ENCODE measurements around the gene CDH6.

CDH6 gene

GRCh38 chr5:31193591-31194467 lies at the start of gene CDH6:
Gene CDH6 (plus strand): TSS chr5:31193686. CDS start chr5:31267474, 73,788 bp downstream.
- DNase-seq (ENCODE audit: low read depth in 2 of 2) = no peak

DNA sequence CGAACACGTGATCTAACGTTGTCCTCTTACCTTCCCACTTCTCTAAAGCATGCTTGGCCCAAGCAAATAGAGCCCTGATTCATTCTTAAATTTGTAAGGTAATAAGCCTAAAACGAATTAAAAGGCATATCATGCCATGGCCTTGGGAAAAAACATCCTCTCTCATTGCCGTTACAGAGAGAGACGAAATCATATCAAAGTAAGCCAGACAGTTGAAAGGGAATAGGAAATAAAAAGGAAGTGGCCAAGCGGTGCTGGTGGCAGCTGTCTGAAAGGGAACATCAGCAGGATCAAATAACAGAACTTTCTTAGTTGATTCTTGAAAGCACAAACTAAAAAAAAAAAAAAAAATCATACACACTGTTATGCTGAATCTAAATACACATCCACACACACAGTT lies 49.1 kb upstream of the CDH6 start:
- no peak for DNase-seq (ENCODE audit: low read depth in 2 of 2)

DNA sequence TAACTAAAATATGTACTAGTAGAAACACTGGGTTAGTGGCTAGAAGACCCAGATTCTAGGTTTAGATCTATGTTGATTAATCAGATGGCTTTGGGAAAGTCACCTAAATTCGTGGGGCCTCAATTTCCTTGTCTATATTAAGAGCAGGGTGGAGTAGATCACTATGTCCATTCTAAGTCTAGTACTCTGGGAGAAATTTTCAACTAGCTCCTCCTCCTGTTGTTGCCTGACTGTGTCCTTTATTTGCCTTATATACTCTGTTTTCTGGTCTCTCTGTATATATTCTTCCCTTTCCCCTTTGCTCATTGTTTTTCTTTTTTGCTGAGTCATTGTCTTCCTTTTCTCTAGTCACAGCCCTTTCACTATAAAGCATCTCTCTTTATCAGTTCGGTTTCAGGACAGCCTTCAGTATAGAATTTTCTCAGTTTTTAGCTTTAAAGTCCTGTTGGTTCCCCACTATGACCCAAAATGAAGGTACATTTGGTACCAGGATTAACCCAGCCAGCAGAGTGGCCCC lies 44.5 kb upstream of the CDH6 start:
- no peak for DNase-seq (ENCODE audit: low read depth in 2 of 2)

DNA sequence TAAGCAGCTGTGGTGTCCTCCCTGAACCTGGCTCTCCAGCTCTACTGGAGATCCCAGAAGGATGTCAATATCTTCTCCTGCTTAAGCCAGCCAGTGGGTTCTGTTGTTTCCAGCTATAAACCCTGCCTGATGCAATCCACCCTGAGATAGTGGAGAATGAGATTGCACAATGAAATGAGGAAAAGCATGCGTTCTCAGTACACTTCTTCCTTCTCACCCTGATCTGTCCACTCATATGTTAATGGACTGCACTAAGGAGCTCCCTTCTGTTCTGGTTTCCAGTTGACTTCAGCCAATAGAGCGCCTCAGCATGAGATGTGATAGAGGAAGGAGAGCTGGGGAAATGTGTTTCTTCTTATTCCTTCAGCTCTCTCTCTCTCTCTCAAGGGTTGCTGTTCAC lies 40.0 kb upstream of the CDH6 start:
- DNase-seq (ENCODE audit: low read depth in 2 of 2) = no peak

DNA sequence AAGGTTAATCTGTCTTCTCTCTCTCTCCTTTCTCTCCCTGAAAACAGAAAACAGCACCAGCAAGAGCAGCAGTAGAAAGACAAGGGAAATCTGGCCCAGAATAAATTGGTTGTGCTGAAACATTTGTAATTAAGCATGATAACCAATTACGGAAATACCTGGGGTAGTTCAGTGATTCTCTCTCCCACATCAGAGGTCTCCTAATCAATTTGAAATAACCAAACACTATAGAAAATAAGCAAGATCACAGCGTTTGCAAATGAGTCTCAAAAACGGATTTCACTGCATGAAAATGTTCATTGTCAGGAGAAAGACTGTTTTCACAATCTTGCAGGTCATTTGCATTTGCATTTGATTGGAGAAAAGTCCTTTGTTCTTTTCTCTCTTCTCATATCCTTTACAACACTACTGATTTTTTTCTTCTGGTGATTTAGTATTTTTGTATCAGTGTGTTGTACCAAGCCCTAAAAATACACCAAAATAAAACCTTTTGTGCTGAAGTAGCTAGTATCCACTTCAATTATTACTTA lies 36.8 kb upstream of the CDH6 start:
- DNase-seq (ENCODE audit: low read depth in 2 of 2) = no peak

DNA sequence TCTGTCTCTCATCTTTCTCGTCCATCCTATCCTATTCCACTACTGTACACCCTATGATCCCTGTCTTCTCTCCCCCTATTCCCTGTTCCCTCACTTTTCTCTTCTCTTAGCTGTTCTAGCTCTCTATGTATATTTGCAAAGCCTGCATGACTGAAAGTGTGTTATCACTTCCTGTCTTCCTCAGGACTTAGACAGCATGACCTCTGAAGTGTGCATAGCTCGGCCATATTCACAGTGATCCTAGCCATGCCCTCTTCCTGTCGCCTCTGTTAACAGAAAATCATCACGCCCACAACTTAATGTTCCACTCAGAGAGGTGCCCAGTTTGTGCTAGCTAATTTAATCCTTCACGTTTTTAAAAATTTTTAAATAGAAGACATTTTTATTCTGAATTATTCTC lies 35.8 kb upstream of the CDH6 start:
- no peak for DNase-seq (ENCODE audit: low read depth in 2 of 2)

GRCh38 chr5:31158686-31159085 lies 34.8 kb upstream of the CDH6 start:
- no peak for DNase-seq (ENCODE audit: low read depth in 2 of 2)

DNA sequence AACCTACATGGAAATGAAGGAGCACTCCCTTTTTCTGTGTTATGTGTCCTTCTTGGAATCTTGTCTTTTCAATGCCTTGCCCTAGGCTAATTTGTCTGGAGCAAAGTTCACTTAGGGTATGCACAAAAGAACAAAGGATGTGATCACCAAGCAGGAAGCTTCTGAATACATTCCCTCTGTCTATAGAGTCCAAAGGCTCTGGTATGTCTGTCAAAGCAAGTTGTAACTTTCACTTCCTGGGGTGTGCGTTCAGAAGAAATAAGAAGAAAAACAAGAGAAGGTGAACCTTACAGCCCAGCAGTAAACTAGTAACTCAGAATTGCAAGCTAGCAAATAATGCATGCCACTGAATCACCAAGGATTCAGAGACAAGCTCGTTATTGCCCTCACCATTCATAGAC lies 31.7 kb upstream of the CDH6 start:
- no peak for DNase-seq (ENCODE audit: low read depth in 2 of 2)

GRCh38 chr5:31165729-31166128 lies 27.8 kb upstream of the CDH6 start:
- no peak for DNase-seq (ENCODE audit: low read depth in 2 of 2)

DNA sequence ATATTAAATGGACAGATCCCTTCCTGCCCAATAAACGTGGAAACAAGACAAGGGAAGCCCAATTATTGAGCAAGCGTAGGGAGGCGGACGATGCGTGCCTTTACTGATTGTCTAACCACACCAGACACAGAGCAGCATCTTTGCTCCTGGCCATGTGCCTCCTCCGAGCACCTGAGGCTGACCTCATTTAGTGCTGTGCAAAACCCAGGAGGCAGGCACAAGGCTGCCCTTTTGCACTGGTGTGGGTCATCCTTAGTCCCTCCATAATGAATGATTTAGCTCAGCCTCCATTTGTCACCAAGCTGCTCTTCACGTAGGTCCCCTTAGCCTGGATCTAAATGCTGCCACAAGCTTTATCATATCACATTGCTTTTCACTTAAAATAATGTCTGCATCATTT lies 24.1 kb upstream of the CDH6 start:
- no peak for DNase-seq (ENCODE audit: low read depth in 2 of 2)

DNA sequence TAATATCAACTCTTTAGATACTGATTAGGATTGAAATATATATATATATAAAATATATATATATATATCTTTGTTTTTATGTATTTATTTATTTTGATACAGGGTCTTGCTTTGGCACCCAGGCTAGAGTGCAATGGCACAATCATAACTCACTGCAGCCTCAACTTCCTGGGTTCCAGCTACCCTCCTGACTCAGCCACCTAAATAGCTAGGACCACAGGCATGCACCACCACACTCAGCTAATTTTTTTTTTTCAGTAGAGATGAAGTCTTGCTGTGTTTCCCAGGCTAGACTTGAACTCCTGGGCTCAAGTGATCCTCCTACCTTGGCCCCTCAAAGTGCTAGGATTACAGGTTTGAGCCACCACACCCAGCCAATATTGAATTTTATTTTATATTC lies 20.6 kb upstream of the CDH6 start:
- no peak for DNase-seq (ENCODE audit: low read depth in 2 of 2)

DNA sequence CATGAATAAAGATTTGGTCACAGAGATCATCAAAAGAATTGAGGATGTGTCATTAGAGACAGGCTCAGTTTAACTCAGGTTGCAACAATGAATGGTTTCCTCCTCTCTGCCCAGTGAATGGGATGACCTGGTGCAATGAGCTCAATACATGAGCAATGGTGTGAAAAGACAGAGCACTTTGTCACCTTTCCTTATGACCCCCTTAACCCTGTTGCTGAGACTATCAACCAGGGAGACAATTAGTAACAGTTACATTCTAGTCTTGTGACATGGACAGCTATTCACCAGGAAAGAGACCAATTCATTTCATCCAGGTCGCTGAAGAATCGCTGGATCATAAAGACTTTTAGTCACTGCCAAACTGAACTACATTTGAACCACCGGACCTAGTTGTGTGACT lies 19.9 kb upstream of the CDH6 start:
- DNase-seq (ENCODE audit: low read depth in 2 of 2) = no peak

DNA sequence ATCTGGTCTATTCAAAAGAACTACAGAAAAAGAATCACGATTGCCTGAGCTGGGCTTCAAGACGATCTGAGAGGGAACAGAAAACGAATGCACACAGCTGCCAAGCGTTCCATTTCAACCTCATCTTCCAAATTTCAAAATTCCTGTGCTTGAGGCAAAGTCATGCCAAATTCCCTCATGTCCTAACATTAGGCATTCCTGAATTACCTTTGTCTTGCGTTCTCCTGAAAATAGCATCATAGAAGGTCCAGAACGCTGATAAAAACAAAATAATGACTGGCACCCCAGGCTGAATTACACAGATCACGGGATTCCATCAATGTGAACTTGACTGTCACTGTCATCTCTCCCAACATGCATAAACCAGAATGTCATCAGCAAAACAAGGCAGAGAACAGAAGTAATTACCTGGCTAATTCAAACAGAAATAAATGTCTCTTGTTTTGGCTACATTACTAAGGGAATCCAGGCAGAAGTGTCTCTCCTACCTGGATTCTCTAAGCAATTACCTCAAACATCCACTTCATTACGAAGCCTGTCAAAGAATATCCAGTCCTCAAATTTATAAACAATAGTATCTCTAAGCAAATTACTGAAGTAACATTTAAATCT lies 12.0 kb upstream of the CDH6 start:
- DNase-seq (ENCODE audit: low read depth in 2 of 2) = no peak

GRCh38 chr5:31182136-31182535 lies 11.3 kb upstream of the CDH6 start:
- no peak for DNase-seq (ENCODE audit: low read depth in 2 of 2)

- no peak for DNase-seq (ENCODE audit: low read depth in 2 of 2)
Observed at GRCh38 chr5:31185951-31186350, 7.5 kb upstream of the CDH6 start.

GRCh38 chr5:31186672-31187267 lies 6.7 kb upstream of the CDH6 start:
- no peak for DNase-seq (ENCODE audit: low read depth in 2 of 2)

DNA sequence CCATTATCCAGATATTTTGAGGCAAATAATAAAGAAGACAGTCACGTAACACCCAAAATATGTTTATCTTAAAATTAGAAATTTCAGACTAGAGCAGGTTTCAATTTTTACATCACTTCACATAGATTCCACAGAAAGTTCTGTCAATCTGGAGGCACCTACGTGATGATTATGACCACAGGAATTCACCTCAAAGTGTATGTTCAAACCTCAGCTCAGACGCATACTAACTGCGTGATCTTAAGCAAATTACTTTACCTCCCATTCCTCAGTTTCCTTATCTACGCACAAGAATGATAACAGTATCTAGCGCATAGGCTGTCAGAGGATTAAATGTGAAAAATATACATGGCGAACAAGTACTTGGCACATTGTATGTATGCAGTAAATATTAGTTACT lies 5.9 kb upstream of the CDH6 start:
- no peak for DNase-seq (ENCODE audit: low read depth in 2 of 2)

GRCh38 chr5:31192442-31192841 lies 1.0 kb upstream of the CDH6 start:
- DNase-seq (ENCODE audit: low read depth in 2 of 2) = no peak

DNA sequence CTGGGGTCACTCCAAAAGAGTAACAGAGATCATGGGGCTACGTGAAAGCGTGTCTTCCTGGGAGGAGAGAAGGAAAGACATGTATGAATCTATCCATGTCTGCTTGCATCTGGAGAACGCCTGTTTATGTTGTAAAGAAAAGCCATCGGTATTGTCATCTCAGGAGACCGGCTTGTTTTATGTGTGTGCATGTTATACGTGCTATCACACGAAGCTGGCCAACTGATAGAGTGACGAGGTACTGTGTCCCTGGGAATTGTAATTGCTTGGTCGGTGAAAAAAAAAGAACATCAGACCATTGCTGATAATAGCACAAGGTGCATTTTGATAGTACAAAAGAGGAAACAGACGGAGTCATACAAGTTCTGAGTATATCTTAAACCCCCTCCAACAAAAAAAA lies 370 bp upstream of the CDH6 start:
- DNase-seq (ENCODE audit: low read depth in 2 of 2) = no peak

- DNase-seq (ENCODE audit: low read depth in 2 of 2) = no peak
Observed at GRCh38 chr5:31194468-31194813, 955 bp downstream of the CDH6 start.

- no peak for DNase-seq (ENCODE audit: low read depth in 2 of 2)
Observed at GRCh38 chr5:31194892-31195555, 1.5 kb downstream of the CDH6 start.

DNA sequence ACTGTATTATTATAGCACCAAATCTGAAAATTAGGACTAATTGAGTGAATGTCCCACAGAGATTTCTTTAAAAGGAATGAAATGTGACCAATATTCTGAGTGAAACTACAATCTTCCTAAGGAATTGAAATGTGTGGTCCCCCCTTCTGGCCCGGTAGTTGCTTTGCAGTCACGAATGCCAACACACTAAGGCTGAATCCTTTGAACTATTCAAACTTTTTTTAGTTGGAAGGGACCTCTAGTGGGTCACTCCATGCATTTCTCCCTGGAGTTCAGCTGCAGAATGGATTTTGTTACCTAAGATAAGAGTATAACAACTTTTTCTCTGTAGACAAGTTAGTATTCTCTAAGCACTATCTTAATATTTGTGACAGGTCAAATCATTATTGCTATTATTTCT lies 2.8 kb downstream of the CDH6 start:
- no peak for DNase-seq (ENCODE audit: low read depth in 2 of 2)
